Measurements from ENCODE around the gene STAG1.
"Not testable (repeated sequence)": the region's sequence is repeated elsewhere in the genome, so short reads cannot be mapped to it uniquely, and the experiment has no call there.

STAG1 gene

DNA sequence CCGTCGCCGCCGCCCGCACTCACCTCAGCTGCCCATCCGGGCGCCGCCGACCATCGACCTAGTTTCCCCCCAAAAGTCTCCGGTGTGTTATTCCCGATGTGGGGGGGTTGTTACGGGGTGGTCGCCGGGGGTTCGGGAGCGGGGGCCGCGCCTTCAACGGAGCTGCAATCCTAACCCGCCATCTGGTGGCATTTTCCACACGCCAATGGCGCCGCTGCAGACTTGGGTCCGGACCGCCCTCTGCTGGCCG lies at the start of gene STAG1:
Gene STAG1 (minus strand): TSS at position 207 of the 250 bp plus-strand sequence. CDS start 121,480 bp downstream, outside the sequence.
- DNase-seq = no peak

DNA sequence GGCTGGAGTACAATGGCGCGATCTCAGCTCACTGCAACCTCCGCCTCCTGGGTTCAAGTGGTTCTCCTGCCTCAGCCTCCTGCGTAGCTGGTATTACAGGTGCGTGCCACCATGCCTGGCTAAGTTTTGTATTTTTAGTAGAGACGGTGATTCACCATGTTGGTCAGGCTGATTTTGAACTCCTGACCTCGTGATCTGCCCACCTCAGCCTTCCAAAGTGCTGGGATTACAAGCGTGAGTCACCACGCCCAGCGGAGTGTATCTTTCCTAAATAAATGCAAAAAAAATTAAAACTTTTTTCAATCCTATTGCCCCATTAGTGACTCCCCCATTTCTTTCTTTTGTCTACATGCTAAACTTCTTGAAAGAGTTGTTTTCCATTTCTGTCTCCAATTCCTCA lies 49.0 kb upstream of the STAG1 start:
- DNase-seq = not testable (repeated sequence)

GRCh38 chr3:136792556-136793330 lies 40.6 kb upstream of the STAG1 start:
- DNase-seq = no peak

DNA sequence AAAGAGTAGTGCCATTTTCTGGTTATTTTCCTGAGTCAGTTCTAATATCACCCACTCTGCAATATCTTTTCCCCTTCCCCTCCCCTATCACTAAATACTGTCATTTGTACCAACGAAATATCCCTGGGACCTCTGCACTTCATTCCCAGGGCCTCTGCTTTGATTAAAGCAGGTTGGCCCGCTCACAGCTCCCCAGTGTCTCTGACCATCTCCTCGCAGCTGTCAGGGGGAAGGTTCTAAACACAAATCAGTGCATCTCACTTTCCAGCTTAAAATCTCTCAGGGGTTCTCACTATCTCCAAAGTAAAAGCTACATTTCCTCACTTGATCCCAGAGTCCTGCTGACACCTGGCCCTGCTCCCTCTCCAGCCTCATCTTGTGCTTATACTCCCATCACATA lies 38.6 kb upstream of the STAG1 start:
- DNase-seq = no peak

- DNase-seq = no peak
Measured at GRCh38 chr3:136789976-136790375, 37.8 kb upstream of the STAG1 start.

GRCh38 chr3:136788154-136788553 lies 36.0 kb upstream of the STAG1 start:
- DNase-seq = no peak

GRCh38 chr3:136787349-136787748 lies 35.2 kb upstream of the STAG1 start:
- DNase-seq = no peak

GRCh38 chr3:136783708-136784191 lies 31.6 kb upstream of the STAG1 start:
- DNase-seq = no peak

GRCh38 chr3:136780741-136781140 lies 28.6 kb upstream of the STAG1 start:
- DNase-seq = no peak

DNA sequence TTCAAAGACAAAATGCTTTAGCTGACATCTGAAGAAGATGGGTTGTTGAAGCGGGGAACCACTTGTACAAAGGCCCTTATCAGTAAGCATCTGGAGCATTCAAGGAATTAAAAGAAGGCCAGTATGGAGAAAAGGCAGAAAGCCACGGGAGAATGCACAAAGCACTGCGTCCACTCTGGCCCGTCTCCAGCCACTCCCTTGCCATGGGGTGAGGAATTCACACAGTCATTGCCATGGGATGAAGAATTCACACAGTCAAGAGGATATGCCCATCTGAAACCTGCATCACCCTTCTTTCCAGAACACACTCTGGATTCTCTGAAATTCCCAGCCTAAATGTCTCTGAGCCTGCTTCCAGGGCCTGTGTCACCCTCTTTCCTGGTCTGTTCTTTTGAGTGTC lies 26.7 kb upstream of the STAG1 start:
- no peak for DNase-seq

DNA sequence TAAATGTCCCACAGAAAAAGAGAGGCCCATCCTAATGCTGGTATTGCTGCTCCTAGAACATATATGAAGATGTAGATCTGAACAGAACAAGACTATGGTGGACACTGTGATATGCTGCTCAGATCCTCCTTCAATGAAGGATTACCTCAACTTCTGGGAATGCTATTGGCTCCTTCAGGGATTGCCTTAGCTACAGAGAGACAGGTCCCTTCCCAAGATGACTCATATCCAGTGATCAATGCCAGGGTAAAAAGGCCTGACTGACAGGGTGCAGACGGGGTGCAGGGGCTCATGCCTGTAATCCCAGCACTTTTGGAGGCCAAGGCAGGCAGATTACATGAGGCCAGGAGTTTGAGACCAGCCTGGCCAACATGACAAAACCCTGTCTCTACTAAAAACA lies 20.5 kb upstream of the STAG1 start:
- no peak for DNase-seq

DNA sequence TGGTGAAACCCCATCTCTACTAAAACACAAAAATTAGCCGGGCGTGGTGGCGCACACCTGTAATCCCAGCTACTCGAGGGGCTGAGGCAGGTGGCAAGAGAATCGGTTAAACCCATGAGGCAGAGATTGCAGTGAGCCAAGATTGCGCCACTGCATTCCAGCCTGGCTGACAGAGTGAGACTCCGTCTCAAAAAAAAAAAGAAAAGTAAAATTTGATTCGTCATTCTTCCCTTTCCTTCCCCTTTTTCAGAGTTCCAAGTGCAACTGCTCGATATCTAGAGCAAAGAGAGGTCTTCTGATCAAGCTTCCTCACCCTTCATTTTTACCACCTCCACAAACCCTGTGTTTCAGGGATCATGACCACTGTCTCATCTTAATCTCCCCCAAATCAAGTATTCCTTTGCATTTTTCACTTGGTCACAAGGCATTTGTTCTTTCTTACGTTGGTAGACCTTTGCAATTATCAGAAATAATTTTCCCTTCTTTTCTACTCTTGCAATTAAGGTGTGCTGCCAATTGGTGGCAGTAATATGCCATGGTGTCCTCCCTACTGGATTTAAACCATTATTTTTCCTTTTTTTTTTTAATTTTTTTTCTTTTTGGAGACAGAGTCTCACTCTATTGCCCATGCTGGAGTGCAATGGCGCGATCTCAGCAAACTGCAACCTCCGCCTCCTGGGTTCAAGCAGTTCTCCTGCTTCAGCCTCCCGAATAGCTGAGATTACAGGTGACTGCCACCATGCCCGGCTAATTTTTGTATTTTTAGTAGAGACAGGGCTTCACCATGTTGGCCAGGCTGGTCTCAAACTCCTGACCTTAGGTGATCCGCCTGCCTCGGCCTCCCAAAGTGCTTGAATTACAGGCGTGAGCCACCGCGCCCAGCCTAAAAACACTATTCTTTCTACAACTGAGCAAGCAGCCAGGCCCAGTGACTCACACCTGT lies 6.3 kb upstream of the STAG1 start:
- not testable (repeated sequence) for DNase-seq

GRCh38 chr3:136755192-136755591 lies 3.0 kb upstream of the STAG1 start:
- DNase-seq = no peak

- DNase-seq = no peak
Measured at GRCh38 chr3:136753326-136753939, 1.3 kb upstream of the STAG1 start.

- peak; percentile 99 for DNase-seq
Measured at GRCh38 chr3:136752422-136753325, 496 bp upstream of the STAG1 start.

GRCh38 chr3:136751316-136752171 lies 634 bp downstream of the STAG1 start:
- DNase-seq = peak; percentile 84

GRCh38 chr3:136750897-136751315 lies 1.3 kb downstream of the STAG1 start:
- DNase-seq = no peak

DNA sequence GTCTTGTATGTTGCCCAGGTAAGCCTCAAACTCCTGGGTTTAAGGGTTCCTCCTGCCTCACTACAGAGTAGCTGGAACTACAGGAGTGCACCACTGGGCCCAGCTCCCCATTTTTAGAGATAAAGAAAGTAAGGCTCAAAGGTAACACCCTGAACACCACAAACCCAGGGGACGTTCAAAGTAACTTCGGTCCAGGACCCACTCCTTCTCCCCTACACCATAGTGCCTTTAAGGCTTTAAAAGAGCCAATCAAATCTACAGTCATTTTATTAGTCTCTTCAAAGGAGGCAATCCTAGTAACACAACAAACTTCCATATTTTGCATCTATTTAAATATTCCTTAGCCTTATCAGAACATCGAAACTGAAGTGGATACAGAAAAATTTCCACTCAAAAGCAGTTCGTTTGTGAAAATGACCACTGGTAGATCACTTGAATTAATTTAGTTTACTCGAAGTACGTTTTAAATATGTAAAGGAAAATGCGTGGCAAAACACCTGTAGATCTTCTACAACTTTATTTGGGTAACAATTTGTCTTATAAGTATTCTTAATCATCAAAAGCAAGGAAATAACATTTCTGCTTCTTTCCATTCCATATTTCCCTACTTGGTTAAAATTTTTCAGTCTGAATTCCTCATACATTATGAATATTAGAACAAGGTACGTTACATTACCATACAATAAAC lies 1.8 kb downstream of the STAG1 start:
- no peak for DNase-seq

- DNase-seq = not testable (repeated sequence)
Measured at GRCh38 chr3:136749602-136750001, 2.6 kb downstream of the STAG1 start.

DNA sequence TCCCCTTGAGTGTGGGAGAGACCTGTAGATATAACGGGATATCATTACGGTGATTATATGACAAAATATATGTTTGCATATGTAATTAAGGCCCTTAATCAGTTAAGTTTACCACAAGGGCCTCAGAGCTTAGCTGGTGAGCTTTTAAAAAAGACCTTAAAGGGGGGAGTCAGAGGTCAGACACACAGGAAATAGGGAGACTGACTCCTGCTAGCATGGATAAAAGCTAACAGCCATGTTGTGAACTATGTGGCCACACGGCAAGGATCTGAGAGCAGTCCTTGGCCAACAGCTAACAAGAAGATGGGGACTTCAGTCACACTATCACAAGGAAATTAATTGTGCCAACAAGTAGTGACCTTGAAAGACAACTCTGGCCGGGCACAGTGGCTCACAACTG lies 3.1 kb downstream of the STAG1 start:
- DNase-seq = no peak

DNA sequence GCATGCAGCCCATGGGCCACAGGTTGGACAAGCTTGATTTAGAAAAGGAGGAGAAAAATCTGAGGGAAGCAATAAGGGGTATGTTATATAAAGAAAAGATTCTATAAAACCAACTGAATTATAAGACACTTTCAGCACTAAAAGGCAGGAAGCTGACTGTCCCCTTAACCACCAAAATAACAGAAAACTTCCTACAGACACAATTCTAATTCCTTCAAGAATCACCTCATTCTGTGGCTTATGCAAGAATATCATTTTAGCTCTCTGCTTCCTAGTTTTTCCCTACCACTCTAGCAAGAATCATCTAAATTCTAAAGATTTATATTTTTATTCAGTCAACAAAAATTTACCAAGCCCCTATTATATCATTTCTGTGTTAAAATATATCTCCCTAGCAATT lies 6.3 kb downstream of the STAG1 start:
- no peak for DNase-seq

All from activated CD8-positive, alpha-beta memory T cell treated with anti-CD3 and anti-CD28 coated beads for 24 hours (primary cell).